ENCODE results near the gene PMM1. TPM values are rescaled to one million over a fixed set of nuclear protein-coding genes. Genes with fewer than 3 reads are reported as not detected.

The PMM1 gene
- total RNA-seq, 1 donor from 2014 or later, result 51.3 TPM

- H3K27me3 Mint-ChIP-seq, result no peaks in the 10 kb centered on the region
- peaks cover 20% of the 10 kb centered on the region for H3K4me1 Mint-ChIP-seq (ENCODE audit: low read depth)
- no peak for TF ChIP-seq CTCF (IDR thresholded peaks at IDR 0.05; ENCODE audit: unreplicated experiment)
- no peaks in the 10 kb centered on the region for H3K9me3 Mint-ChIP-seq (ENCODE audit: low read depth)
- peaks cover 9% of the 10 kb centered on the region for H3K36me3 Mint-ChIP-seq (ENCODE audit: insufficient read depth)
- DNase-seq (ENCODE audit: low spot score, unreplicated experiment), result no peak
- no peak overlapping the region for H3K4me3 Mint-ChIP-seq (ENCODE audit: low read depth)
- H3K27ac Mint-ChIP-seq, result no peak overlapping the region
Observed at GRCh38 chr22:41539146-41540005, 50.3 kb downstream of the PMM1 start.

GRCh38 chr22:41538583-41538982 is 51.1 kb downstream of the PMM1 start:
- Mint-ChIP-seq H3K4me3 (ENCODE audit: low read depth) (no peak overlapping the region), H3K27ac (no peak overlapping the region), H3K4me1 (ENCODE audit: low read depth) (peaks cover 18% of the 10 kb centered on the region), H3K36me3 (ENCODE audit: insufficient read depth) (peaks cover 10% of the 10 kb centered on the region), H3K9me3 (ENCODE audit: low read depth) (no peaks in the 10 kb centered on the region), H3K27me3 (no peaks in the 10 kb centered on the region)
- no peak for TF ChIP-seq CTCF (IDR thresholded peaks at IDR 0.05; ENCODE audit: unreplicated experiment)
- no peak for DNase-seq (ENCODE audit: low spot score, unreplicated experiment)

GRCh38 chr22:41537203-41537602 is 52.4 kb downstream of the PMM1 start:
- H3K27ac Mint-ChIP-seq, result peak overlapping the region; percentile 56
- no peak overlapping the region for H3K4me3 Mint-ChIP-seq (ENCODE audit: low read depth)
- TF ChIP-seq CTCF (IDR thresholded peaks at IDR 0.05; ENCODE audit: unreplicated experiment), result no peak
- H3K36me3 Mint-ChIP-seq (ENCODE audit: insufficient read depth), result peaks cover 8% of the 10 kb centered on the region
- no peaks in the 10 kb centered on the region for H3K9me3 Mint-ChIP-seq (ENCODE audit: low read depth)
- no peak for DNase-seq (ENCODE audit: low spot score, unreplicated experiment)
- peaks cover 6% of the 10 kb centered on the region for H3K4me1 Mint-ChIP-seq (ENCODE audit: low read depth)
- H3K27me3 Mint-ChIP-seq, result no peaks in the 10 kb centered on the region

- H3K27ac Mint-ChIP-seq, result no peak overlapping the region
- peak; percentile 36 for TF ChIP-seq CTCF (IDR thresholded peaks at IDR 0.05; ENCODE audit: unreplicated experiment)
- no peaks in the 10 kb centered on the region for H3K27me3 Mint-ChIP-seq
- H3K4me1 Mint-ChIP-seq (ENCODE audit: low read depth), result no peaks in the 10 kb centered on the region
- DNase-seq (ENCODE audit: low spot score, unreplicated experiment), result no peak
- no peaks in the 10 kb centered on the region for H3K9me3 Mint-ChIP-seq (ENCODE audit: low read depth)
- H3K36me3 Mint-ChIP-seq (ENCODE audit: insufficient read depth), result peaks cover 10% of the 10 kb centered on the region
- H3K4me3 Mint-ChIP-seq (ENCODE audit: low read depth), result no peak overlapping the region
Observed at GRCh38 chr22:41535244-41535643, 54.4 kb downstream of the PMM1 start.

- H3K27me3 Mint-ChIP-seq, result no peaks in the 10 kb centered on the region
- DNase-seq (ENCODE audit: low spot score, unreplicated experiment), result no peak
- TF ChIP-seq CTCF (IDR thresholded peaks at IDR 0.05; ENCODE audit: unreplicated experiment), result no peak
- peaks cover 8% of the 10 kb centered on the region for H3K36me3 Mint-ChIP-seq (ENCODE audit: insufficient read depth)
- no peaks in the 10 kb centered on the region for H3K9me3 Mint-ChIP-seq (ENCODE audit: low read depth)
- no peak overlapping the region for H3K27ac Mint-ChIP-seq
- H3K4me3 Mint-ChIP-seq (ENCODE audit: low read depth), result no peak overlapping the region
- no peaks in the 10 kb centered on the region for H3K4me1 Mint-ChIP-seq (ENCODE audit: low read depth)
Observed at GRCh38 chr22:41534219-41534618, 55.4 kb downstream of the PMM1 start.
